HEK293 (cell line): ENCODE results near the gene ANKS6.

ENCODE experiments used
- CTCF ChIA-PET: fragments of 350-600 bp; formaldehyde crosslinking; extraction: SDS; loops from one replicate; lab custom pipeline; 2021; ENCODE audit warnings: antibody characterized with exemption; lab: Yijun Ruan, JAX
- POLR2A ChIA-PET: fragments of 300-600 bp; formaldehyde crosslinking; extraction: SDS; loops from one replicate; lab custom pipeline; 2020; ENCODE audit warnings: antibody characterized with exemption, inconsistent platforms; lab: Yijun Ruan, JAX
- H3K27ac ChIP-seq: fragments of 200-500 bp; sonication (Bioruptor generic); 2 replicates; pipeline ENCODE4 v1.5.1; 2014; ENCODE audit warnings: low read depth, low read length, control low read depth, inconsistent platforms; ENCODE audit errors: extremely low read depth
- H3K36me3 ChIP-seq, 2 experiments: fragments of 200-500 bp in 1 of 2; sonication (Bioruptor generic) in 1 of 2; 1 replicate in 1 of 2; 2 replicates in 1 of 2; pipeline ENCODE4 v1.5.1; 2014 to 2017; ENCODE audit warnings: inconsistent platforms in 2 of 2, low read length in 2 of 2; ENCODE audit not compliant: control insufficient read depth in 2 of 2, insufficient read depth in 1 of 2
- H3K4me1 ChIP-seq: fragments of 200-500 bp; sonication (Bioruptor generic); 2 replicates; pipeline ENCODE4 v1.5.1; 2014; ENCODE audit warnings: mild to moderate bottlenecking, low read length, inconsistent platforms; ENCODE audit not compliant: control insufficient read depth, insufficient read depth
- H3K4me3 ChIP-seq: 2 replicates; pipeline ENCODE4 v1.5.1; 2011; ENCODE audit warnings: low read depth, mild to moderate bottlenecking, control low read depth, low read length, moderate library complexity
- H3K9me3 ChIP-seq: fragments of 200-500 bp; sonication (Bioruptor generic); 2 replicates; pipeline ENCODE4 v1.5.1; 2014; ENCODE audit warnings: low read depth, low read length, inconsistent platforms; ENCODE audit not compliant: control insufficient read depth, insufficient read depth
- BCL11A ChIP-seq: fragments of 450-650 bp; formaldehyde crosslinking; IDR thresholded peaks from 2 replicates; pipeline ENCODE4 v1.5.1; 2016; ENCODE audit warnings: low read depth, missing biosample characterization, missing genetic modification characterization
- FEZF1 ChIP-seq: fragments of 450-650 bp; formaldehyde crosslinking; IDR thresholded peaks from 2 replicates; pipeline ENCODE4 v1.5.1; 2016; ENCODE audit warnings: missing biosample characterization, missing genetic modification characterization
- GLI2 ChIP-seq: fragments of 450-650 bp; formaldehyde crosslinking; IDR thresholded peaks from 2 replicates; pipeline ENCODE4; 2017; ENCODE audit warnings: missing biosample characterization, missing genetic modification characterization, low read depth, borderline replicate concordance
- ZBTB17 ChIP-seq: fragments of 450-650 bp; formaldehyde crosslinking; IDR thresholded peaks from 2 replicates; pipeline ENCODE4 v1.5.1; 2016; ENCODE audit warnings: missing biosample characterization, missing genetic modification characterization
- ZBTB48 ChIP-seq: fragments of 450-650 bp; formaldehyde crosslinking; IDR thresholded peaks from 2 replicates; pipeline ENCODE4 v1.5.1; 2016; ENCODE audit warnings: missing biosample characterization, missing genetic modification characterization
- ZFP3 ChIP-seq: fragments of 450-650 bp; formaldehyde crosslinking; IDR thresholded peaks from 2 replicates; pipeline ENCODE4 v1.5.1; 2016; ENCODE audit warnings: low read depth, missing biosample characterization, missing genetic modification characterization
- ZNF114 ChIP-seq: fragments of 450-650 bp; formaldehyde crosslinking; IDR thresholded peaks from 2 replicates; pipeline ENCODE4 v1.5.0; 2017; ENCODE audit warnings: missing biosample characterization, missing genetic modification characterization
- ZNF211 ChIP-seq: fragments of 450-650 bp; formaldehyde crosslinking; IDR thresholded peaks from 2 replicates; pipeline ENCODE4 v1.5.1; 2016; ENCODE audit warnings: low read depth, missing biosample characterization, missing genetic modification characterization
- ZNF223 ChIP-seq: fragments of 450-650 bp; formaldehyde crosslinking; IDR thresholded peaks from 2 replicates; pipeline ENCODE4 v1.5.1; 2016; ENCODE audit warnings: missing biosample characterization, missing genetic modification characterization
- ZNF341 ChIP-seq: fragments of 450-650 bp; formaldehyde crosslinking; IDR thresholded peaks from 2 replicates; pipeline ENCODE4; 2016; ENCODE audit warnings: low read depth, missing biosample characterization, missing genetic modification characterization
- ZNF48 ChIP-seq: fragments of 450-650 bp; formaldehyde crosslinking; IDR thresholded peaks from 2 replicates; pipeline ENCODE4 v1.5.1; 2016; ENCODE audit warnings: missing biosample characterization, missing genetic modification characterization
- ZXDB ChIP-seq: fragments of 450-650 bp; formaldehyde crosslinking; IDR thresholded peaks from 2 replicates; pipeline ENCODE4 v1.5.1; 2016; ENCODE audit warnings: missing biosample characterization, missing genetic modification characterization
- TF ChIP-seq, protein P1 (sequence below): fragments of 450-650 bp; formaldehyde crosslinking; IDR thresholded peaks from 2 replicates; pipeline ENCODE4 v1.5.1; 2016; ENCODE audit warnings: missing biosample characterization, missing genetic modification characterization
- TF ChIP-seq, protein P2 (sequence below): fragments of 450-650 bp; formaldehyde crosslinking; IDR thresholded peaks from 2 replicates; pipeline ENCODE4 v1.5.1; 2017; ENCODE audit warnings: missing biosample characterization, missing genetic modification characterization
- TF ChIP-seq, protein P3 (sequence below): fragments of 450-650 bp; formaldehyde crosslinking; IDR thresholded peaks from 2 replicates; pipeline ENCODE4 v1.5.1; 2016; ENCODE audit warnings: missing biosample characterization, missing genetic modification characterization
- TF ChIP-seq, protein P4 (sequence below): fragments of 450-650 bp; formaldehyde crosslinking; IDR thresholded peaks from 2 replicates; pipeline ENCODE4 v1.5.1; 2017; ENCODE audit warnings: missing biosample characterization, missing genetic modification characterization
- TF ChIP-seq, protein P5 (sequence below): fragments of 450-650 bp; formaldehyde crosslinking; IDR thresholded peaks from 2 replicates; pipeline ENCODE4 v1.5.1; 2017; ENCODE audit warnings: missing biosample characterization, missing genetic modification characterization
- TF ChIP-seq, protein P6 (sequence below): fragments of 450-650 bp; formaldehyde crosslinking; IDR thresholded peaks from 2 replicates; pipeline ENCODE4 v1.5.1; 2016; ENCODE audit warnings: missing biosample characterization, missing genetic modification characterization

Gene ANKS6

DNA sequence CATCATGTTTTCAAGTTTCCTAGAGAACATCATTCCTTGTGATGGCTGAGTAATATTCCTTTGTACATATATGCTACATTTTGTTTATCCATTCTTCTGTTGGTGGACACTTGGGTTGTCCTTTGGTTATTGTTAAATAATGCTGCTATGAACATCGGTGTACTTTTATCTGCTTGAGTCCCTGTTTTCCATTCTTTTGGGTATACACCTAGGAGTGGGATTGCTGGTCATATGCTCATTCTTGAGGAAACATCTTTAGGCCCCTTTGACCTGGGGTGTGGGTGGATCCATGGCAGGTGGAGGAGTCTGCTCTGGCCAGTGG lies 36.4 kb upstream of the ANKS6 start (continued):
- TF ChIP-seq BCL11A = no peak
- TF ChIP-seq ZFP3 = no peak
- no peak for TF ChIP-seq FEZF1 (tag by site-specific recombination)
- TF ChIP-seq, protein P1, sequence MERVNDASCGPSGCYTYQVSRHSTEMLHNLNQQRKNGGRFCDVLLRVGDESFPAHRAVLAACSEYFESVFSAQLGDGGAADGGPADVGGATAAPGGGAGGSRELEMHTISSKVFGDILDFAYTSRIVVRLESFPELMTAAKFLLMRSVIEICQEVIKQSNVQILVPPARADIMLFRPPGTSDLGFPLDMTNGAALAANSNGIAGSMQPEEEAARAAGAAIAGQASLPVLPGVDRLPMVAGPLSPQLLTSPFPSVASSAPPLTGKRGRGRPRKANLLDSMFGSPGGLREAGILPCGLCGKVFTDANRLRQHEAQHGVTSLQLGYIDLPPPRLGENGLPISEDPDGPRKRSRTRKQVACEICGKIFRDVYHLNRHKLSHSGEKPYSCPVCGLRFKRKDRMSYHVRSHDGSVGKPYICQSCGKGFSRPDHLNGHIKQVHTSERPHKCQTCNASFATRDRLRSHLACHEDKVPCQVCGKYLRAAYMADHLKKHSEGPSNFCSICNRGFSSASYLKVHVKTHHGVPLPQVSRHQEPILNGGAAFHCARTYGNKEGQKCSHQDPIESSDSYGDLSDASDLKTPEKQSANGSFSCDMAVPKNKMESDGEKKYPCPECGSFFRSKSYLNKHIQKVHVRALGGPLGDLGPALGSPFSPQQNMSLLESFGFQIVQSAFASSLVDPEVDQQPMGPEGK = no peak
- TF ChIP-seq ZXDB (tag by site-specific recombination) = no peak

DNA sequence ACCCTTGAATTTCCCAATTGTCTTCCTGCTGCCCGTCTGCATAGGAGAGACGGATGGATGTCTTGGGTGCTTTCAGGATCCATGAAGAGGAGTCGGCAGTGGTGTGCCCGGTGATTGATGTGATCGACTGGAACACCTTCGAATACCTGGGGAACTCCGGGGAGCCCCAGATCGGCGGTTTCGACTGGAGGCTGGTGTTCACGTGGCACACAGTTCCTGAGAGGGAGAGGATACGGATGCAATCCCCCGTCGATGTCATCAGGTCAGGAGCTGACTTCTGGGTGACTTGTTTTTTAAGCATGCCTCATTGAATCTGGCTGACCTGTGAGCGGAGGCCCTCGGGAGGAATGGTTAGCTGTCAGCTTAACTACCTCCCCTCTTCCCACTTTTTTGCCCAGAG lies 35.3 kb upstream of the ANKS6 start:
- TF ChIP-seq, protein P2, sequence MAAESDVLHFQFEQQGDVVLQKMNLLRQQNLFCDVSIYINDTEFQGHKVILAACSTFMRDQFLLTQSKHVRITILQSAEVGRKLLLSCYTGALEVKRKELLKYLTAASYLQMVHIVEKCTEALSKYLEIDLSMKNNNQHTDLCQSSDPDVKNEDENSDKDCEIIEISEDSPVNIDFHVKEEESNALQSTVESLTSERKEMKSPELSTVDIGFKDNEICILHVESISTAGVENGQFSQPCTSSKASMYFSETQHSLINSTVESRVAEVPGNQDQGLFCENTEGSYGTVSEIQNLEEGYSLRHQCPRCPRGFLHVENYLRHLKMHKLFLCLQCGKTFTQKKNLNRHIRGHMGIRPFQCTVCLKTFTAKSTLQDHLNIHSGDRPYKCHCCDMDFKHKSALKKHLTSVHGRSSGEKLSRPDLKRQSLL (tag by site-specific recombination) = no peak
- TF ChIP-seq, protein P3, sequence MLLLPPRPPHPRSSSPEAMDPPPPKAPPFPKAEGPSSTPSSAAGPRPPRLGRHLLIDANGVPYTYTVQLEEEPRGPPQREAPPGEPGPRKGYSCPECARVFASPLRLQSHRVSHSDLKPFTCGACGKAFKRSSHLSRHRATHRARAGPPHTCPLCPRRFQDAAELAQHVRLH (tag by site-specific recombination) = no peak
- TF ChIP-seq, protein P4, sequence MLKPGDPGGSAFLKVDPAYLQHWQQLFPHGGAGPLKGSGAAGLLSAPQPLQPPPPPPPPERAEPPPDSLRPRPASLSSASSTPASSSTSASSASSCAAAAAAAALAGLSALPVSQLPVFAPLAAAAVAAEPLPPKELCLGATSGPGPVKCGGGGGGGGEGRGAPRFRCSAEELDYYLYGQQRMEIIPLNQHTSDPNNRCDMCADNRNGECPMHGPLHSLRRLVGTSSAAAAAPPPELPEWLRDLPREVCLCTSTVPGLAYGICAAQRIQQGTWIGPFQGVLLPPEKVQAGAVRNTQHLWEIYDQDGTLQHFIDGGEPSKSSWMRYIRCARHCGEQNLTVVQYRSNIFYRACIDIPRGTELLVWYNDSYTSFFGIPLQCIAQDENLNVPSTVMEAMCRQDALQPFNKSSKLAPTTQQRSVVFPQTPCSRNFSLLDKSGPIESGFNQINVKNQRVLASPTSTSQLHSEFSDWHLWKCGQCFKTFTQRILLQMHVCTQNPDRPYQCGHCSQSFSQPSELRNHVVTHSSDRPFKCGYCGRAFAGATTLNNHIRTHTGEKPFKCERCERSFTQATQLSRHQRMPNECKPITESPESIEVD (tag by site-specific recombination) = no peak
- TF ChIP-seq, protein P5, sequence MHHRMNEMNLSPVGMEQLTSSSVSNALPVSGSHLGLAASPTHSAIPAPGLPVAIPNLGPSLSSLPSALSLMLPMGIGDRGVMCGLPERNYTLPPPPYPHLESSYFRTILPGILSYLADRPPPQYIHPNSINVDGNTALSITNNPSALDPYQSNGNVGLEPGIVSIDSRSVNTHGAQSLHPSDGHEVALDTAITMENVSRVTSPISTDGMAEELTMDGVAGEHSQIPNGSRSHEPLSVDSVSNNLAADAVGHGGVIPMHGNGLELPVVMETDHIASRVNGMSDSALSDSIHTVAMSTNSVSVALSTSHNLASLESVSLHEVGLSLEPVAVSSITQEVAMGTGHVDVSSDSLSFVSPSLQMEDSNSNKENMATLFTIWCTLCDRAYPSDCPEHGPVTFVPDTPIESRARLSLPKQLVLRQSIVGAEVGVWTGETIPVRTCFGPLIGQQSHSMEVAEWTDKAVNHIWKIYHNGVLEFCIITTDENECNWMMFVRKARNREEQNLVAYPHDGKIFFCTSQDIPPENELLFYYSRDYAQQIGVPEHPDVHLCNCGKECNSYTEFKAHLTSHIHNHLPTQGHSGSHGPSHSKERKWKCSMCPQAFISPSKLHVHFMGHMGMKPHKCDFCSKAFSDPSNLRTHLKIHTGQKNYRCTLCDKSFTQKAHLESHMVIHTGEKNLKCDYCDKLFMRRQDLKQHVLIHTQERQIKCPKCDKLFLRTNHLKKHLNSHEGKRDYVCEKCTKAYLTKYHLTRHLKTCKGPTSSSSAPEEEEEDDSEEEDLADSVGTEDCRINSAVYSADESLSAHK (tag by site-specific recombination) = no peak
- TF ChIP-seq ZNF211 (tag by site-specific recombination) (no peak), ZNF341 (tag by site-specific recombination) (no peak), ZBTB17 (tag by site-specific recombination) (no peak), GLI2 (no peak), ZNF114 (tag by site-specific recombination) (no peak), ZBTB48 (tag by site-specific recombination) (no peak), ZNF48 (tag by site-specific recombination) (no peak), ZNF223 (tag by site-specific recombination) (no peak)
- TF ChIP-seq, protein P6, sequence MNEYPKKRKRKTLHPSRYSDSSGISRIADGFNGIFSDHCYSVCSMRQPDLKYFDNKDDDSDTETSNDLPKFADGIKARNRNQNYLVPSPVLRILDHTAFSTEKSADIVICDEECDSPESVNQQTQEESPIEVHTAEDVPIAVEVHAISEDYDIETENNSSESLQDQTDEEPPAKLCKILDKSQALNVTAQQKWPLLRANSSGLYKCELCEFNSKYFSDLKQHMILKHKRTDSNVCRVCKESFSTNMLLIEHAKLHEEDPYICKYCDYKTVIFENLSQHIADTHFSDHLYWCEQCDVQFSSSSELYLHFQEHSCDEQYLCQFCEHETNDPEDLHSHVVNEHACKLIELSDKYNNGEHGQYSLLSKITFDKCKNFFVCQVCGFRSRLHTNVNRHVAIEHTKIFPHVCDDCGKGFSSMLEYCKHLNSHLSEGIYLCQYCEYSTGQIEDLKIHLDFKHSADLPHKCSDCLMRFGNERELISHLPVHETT (tag by site-specific recombination) = no peak
- TF ChIP-seq, all 188 proteins: peak for 0
- no peak overlapping the region for H3K4me3 ChIP-seq
- no peaks in the 10 kb centered on the region for H3K4me1 ChIP-seq
- no peaks in the 10 kb centered on the region for H3K36me3 ChIP-seq
- ChIA-PET POLR2A (no interaction called here), CTCF (no interaction called here)
- no peak overlapping the region for H3K27ac ChIP-seq
- H3K9me3 ChIP-seq = no peaks in the 10 kb centered on the region
